Umbilical cord (tissue), 2 donors: ENCODE measurements around the gene APMAP. TPM values are rescaled to one million over a fixed set of nuclear protein-coding genes. Genes with fewer than 3 reads are reported as not detected.
A peak's percentile ranks its signal among the peaks of the same experiment; 100 is the strongest.
"Not testable (repeated sequence)": the region's sequence is repeated elsewhere in the genome, so short reads cannot be mapped to it uniquely, and the experiment has no call there.

Experiments used
- DNase-seq: peaks from one replicate; pipeline ENCODE4 v3.0.0-alpha.2; 2015; ENCODE audit warnings: low spot score
- total RNA-seq: library from RNA; depleted of rRNA; stranded (reverse); fragments of >200 nt; gene quantifications from one replicate; pipeline ENCODE4 v1.2.3, GENCODE V29; 2014; ENCODE audit warnings: low replicate concordance; ENCODE audit not compliant: insufficient read depth

APMAP gene
- total RNA-seq, 1 donor from 2014 or later: 34.2 TPM

DNA sequence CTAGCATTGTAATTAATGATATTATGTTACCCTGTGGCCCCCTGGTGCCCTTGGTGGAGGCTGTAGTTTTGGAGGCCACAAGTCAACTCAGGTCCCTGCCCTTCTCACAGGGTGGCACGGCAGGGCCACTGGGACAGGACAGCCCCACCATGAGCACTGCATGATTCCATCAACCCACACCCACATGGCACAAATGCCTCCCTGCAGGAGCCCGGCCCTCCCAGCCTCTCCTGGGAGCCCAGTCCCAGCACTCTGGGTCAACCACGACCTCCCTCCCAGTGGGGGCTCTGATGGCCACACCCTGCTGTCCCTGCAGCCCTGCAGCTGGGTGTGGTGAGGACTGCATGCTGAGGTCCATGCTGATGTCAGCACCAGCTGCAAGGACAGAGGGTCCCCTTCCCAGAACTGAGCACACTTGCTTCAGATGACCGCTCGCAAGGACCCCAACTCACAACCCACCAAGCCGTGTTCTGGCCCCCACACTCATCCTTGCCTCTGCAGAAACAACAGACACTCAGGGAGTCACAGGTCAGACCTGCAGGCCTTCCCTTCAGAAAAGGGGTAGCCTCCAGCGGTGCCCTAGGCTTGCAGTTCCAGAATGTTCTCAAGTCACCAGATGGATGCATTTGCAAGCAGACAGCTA is 59.2 kb downstream of the APMAP start:
- DNase-seq: no peak

DNA sequence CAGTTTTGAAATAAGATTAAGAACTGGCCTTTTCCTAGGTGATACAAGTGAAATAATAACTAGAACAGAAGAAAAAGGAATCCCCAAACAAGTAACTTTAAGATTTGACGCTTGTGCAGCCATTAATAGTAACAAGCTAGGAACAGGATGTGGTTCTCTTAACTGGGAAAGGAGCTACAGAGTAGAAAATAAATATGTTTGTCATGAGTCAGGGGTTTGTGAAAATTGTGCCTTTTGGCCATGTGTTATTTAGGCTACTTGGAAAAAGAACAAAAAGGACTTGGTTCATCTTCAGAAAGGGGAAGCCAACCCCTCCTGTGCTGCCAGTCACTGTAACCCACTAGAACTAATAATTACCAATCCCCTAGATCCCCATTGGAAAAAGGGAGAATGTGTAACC is 60.7 kb downstream of the APMAP start:
- DNase-seq: not testable (repeated sequence)

DNA sequence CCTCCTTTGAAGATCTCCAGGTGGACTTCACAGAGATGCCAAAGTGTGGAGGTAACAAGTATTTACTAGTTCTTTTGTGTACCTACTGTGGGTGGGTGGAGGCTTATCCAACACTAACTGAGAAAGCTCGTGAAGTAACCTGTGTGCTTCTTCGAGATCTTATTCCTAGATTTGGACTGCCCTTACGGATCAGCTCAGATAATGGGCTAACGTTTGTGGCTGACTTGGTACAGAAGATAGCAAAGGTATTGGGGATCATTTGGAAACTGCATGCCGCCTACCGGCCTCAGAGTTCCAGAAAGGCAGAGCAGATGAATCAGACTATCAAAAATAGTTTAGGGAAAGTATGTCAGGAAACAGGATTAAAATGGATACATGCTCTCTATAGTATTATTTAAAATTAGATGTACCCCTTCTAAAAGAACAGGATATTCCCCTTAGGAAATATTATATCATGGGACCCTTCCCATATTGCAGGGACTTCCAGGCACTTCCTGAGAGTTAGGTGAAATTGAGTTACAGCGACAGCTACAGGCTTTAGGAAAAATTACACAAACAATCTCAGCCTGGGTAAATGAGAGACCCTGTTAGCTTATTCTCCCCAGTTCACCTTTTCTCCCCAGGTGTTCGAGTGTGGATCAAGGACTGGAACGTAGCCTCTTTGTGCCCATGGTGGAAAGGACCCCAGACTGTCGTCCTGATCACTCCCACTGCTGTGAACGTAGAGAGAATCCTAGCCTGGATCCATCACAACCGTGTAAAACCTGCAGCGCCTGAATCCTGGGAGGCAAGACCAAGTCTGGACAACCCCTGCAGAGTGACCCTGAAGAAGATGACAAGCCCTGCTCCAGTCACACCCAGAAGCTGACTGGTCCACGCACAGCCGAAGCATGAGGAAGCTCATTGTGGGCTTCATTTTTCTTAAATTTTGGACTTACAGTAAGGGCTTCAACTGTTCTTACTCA is 61.5 kb downstream of the APMAP start:
- DNase-seq: not testable (repeated sequence)

DNA sequence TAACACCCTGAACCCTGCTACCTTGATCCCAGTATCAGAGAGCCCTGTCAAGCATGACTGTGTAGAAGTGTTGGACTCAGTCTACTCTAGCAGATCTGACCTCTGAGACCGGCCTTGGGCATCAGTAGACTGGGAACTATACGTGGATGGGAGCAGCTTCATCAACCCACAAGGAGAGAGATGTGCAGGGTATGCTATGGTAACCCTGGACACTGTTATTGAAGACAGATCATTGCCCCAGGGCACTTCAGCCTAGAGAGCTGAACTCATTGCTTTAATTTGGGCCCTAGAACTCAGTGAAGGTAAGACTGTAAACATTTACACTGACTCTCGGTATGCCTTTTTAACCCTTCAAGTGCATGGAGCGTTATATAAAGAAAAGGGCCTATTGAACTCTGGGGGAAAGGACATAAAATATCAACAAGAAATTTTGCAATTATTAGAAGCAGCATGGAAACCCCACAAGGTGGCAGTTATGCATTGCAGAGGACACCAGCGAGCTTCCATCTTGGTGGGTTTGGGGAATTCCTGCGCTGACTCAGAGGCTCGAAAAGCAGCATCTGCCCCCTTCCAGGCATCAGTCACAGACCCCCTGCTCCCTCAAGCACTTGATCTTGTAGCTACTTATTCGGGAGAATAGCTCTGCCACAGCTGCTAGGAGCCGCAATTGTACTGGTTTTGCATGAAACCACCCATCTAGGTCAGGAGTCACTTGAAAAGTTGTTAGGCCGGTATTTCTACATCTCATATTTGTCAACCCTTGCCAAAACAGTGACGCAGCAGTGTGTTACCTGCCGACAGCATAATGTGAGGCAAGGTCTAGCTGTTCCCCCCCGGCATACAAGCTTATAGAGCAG is 62.5 kb downstream of the APMAP start:
- peak; percentile 77 for DNase-seq

DNA sequence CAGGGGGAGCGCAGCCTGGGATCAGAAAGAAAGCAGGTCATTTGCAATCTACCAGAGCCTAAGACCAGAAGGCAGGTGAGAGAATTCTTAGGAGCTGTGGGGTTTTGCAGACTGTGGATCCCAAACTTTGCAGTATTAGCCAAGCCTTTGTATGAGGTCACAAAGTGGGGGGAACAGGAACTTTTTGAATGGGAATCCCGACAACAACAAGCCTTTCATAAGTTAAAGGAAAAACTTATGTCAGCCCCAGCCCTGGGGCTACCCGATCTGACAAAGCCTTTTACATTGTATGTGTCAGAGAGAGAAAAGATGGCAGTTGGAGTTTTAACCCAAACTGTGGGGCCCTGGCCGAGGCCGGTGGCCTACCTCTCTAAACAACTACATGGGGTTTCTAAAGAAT is 63.3 kb downstream of the APMAP start:
- DNase-seq: not testable (repeated sequence)

DNA sequence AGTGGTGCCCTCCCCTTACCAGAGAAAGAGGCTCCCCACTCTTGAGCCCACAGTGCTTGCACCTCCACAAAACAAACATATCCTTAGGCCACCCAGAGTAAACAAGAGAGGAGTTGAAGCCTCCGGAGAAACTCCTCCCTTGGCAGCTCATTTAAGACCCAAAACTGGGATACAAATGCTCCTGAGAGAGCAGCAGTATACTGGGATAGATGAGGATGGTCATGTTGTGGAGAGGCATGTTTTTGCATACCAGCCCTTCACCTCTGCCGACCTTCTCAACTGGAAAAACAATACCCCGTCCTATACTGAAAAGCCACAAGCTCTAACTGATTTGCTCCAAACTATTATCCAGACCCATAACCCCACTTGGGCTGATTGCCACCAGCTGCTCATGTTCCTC is 71.8 kb downstream of the APMAP start:
- DNase-seq: not testable (repeated sequence)

DNA sequence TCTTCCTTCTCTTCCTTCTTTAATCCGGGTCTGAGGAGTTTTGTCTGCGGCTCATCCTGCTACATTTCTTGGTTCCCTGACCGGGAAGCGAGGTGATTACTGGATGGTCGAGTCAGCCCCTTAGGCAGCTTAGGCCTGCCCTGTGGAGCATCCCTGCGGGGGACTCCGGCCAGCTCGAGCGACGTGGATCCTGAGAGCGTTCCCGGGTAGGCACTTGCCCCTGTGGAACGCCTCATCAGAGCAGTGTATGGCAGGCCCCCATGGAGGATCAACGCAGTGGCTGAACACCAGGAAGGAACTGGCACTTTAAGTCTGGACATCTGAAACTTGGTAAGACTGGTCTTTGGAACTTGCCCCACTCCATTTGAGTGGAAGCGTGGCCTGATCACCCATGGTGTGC is 72.9 kb downstream of the APMAP start:
- not testable (repeated sequence) for DNase-seq

DNA sequence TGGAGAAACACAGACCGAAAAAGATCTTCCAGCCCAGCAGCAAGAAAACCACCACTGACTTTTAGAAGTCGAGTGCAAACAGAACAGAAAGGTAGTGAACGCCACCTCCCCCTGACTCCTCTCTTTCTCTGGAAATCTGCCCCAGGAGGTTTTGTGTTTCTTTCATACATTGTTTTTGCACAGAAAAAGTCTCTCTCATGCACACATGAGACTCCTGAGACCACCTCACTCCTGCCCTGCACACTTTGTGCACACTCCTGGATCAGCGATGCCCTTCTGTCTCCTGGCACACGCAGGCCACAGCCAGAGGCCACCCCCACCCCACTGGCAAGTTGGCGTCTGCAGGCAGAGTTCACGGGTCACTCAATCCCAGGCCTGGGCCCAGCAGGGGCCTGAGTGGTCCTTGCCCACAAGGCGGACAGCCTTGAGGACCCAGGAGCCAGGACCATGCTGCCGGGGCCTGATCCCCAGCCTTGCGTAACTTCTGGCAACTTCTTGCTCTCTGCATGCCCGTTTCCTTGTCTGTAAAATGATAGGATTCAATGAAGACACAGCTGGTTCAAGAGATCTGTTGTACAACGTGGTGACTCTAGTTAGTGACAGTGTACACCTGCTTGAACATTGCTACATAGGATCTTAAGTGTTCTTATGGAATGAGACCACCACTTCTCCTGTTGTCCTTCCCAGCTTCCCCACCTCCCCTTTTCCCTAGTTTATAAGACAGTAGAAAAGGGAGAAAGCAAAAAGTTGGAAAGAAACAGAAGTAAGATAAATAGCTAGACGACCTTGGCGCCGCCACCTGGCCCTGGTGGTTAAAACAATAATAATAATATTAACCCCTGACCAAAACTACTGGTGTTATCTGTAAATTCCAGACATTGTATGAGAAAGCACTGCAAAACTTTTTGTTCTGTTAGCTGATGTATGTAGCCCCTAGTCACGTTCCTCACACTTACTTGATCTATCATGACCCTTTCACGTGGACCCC is 73.7 kb downstream of the APMAP start:
- no peak for DNase-seq

DNA sequence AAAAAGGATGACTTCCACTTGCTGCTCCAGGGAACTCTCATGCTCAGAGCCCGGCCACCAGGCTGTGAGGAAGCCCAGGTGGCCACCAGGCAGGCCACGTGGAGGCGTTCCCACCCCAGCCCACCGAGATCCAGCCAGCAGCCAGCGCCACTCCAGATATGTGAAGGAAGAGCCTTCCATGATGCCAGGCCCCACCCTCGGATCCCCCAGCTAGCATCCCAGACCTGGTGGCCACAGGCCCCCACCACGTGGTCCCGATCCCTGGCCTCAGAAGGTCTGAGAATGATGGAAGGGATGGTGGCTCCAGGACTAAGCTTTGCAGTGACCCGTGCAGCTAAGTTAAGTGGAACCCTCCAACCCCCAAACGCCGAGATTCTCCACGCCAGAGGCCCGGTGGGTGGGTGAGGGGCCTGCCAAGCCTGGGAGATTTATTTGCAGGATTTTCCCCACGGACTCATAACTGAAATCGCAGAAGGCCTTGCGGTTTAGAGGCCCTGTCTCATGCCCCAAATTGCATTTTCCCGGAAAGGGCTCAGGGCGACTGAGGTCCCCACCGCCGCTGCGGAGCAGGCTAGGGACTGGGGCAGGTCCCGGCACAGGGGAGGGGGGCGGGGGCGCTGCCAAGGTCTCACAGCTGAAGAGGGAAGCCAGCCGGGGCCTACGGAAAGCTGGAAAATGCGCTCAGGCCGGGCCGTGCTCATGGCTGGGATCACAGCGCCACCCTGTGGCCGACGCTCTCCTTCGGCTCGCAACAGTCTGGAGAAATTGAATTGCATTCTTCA is 74.6 kb downstream of the APMAP start:
- DNase-seq: peak; percentile 79

DNA sequence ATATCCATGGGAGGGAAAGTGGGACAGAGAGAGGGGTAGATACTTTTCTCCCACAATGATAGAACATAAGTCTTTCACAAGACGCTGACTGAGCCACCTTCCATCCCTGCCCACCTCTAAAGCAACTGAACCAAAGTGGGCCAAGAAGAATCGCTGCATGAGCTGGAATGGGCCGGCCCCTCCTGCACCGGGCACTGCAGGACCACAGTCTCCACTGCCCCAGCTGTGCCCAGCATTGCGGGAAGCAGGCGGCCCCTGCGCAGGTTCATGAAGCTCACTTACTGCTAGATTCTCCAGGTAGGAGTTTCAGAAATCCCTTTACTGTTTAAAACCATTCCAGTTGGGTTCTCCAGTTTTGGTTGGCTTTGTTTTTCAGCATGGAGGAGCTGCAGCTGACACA is 75.5 kb downstream of the APMAP start:
- DNase-seq: no peak

DNA sequence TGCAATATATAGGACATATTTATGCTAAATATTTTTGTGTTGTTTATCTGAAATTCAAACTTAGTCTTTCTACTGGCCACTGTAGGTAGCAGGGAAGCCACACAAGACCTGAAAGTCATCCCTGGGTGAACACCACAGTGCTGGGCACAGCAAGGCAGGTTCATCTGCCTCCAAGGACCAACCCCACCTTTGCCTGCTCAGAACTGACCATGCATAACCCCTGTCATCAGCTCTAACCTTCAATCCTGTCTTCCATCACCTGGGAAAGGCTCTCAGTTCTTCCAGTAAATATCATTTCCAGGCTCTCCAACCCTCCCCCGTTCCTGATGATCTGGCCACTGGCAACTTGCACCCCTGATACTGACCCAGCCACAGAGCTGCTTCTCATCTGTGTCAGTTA is 76.1 kb downstream of the APMAP start:
- DNase-seq: no peak

DNA sequence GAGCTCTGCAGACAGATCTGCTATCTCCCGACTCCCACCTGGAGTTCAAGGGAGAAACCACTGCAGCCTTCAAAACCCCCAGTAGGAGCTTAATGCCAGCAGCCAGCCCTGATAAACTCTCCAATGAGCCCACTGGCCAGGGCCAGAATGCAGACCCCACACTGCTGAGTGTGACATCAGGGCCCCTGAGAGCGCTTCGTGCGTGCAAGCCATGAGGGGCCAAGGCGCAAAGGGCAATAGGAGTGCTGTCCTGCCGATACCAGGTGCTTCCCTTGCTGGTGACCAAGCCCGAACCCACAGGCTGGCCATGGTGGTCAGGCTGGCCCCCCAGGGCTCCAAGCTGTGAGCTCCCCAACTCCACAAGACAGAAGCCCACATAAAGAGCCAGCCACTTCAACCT is 76.7 kb downstream of the APMAP start:
- no peak for DNase-seq

DNA sequence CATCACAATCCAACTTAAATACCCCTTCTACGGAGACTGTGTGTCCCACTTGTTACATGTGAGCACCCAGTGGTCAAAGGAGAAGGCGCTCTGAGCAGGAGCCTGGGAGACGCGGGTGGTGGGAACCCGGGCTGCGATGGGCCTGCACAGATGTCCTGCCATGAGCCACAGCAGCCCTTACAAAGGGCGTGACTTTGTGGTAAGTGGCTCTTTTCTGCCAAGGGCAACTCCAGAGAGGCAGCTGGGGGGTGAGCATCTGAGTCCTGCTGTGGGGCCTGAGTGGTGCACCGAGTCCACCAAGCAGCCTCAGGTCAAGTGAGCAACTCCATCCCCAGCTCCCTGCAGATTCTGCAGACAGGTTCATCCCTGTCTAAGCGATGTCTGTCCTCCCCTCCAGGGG is 77.1 kb downstream of the APMAP start:
- DNase-seq: no peak

DNA sequence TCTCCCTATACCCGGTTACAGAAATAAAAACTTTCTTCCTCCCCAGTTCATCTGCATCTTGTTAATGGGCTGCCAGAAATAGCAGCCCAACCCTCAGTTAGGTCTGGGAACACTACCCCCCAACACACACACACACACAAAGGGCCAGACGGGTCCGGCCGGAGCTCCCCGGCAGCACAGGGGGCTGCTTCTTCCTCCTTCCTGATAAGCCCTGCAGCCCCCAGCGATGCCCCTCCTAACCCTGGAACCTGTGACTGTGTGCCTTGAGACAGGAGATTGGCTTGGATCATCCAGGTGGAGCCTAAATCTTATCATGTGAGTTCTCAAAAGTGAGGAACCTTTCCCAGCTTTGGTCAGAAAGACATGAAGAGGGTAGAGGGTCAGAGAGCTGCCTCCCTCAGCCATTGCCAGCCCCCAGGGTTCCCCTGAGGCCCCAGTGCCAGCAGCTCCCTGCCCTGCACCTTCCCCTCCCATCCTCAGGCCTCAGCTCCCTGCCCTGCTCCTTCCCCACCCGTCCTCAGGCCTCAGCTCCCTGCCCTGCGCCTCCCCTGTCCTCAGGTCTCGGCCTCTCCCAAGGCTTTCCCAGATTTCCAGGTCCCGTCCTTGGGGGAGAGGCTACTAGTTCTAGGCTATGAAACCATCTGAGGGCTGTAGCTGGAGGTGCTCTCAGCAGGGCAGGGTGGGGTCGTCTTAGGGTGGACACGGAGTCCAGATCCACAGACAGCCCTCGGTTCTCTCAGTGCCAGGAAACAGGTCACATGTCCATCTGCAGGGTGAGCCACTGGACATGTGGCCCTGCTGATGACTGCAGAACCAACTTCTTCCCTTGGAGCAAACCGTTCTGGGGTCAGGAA is 77.9 kb downstream of the APMAP start:
- DNase-seq: no peak

DNA sequence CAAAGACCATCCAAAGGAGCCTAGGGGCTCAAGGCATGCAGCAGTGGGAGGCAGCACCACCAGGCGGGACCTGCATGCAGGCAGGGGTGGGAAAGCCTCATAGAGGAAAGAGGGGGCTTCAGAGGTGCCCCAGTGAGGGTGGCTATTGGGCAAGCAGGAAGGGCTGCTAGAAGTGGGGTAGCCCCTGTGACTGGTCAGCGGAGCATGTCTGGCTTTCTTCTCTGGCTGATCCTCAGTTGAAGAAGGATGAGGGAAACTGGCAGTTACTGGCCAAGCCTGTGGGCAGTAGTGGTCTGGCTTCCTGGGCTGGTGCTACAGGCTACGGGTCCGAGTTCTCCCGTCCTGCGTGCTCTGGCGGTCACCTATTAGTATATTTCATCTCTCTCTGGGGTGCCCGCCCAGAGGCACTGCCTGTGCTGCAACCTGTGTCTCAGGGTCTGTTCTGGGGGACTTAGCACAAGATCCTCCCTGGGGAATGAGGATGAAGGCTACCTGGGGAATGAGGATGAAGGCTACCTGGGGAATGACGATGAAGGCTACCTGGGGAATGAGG is 79.4 kb downstream of the APMAP start:
- DNase-seq: no peak
